Thoracic aorta (tissue), 2 donors: ENCODE results near the gene SLC13A3. TPM values are rescaled to one million over a fixed set of nuclear protein-coding genes. Genes with fewer than 3 reads are reported as not detected.

Experiments
- ATAC-seq: fragments of 150-250 bp; one replicate; pipeline ENCODE4 v1.8.0; 2017; ENCODE audit warnings: low read depth; ENCODE audit not compliant: insufficient number of reproducible peaks, low FRiP score
- DNase-seq: peaks from one replicate; pipeline ENCODE4 v3.0.0-alpha.2; 2020; ENCODE audit warnings: low spot score
- H3K27ac ChIP-seq, 2 donors: fragments of 200-600 bp; sonication (generic); 1 replicate in 1 of 2; 2 replicates in 1 of 2; pipeline ENCODE4 v1.5.1; 2016; ENCODE audit warnings: mild to moderate bottlenecking in 2 of 2, moderate library complexity in 2 of 2
- H3K27me3 ChIP-seq: fragments of 200-600 bp; sonication (generic); replicated peaks from 2 replicates; pipeline ENCODE4 v1.6.0; 2016; ENCODE audit warnings: mild to moderate bottlenecking; ENCODE audit not compliant: insufficient read depth
- H3K36me3 ChIP-seq: fragments of 200-600 bp; sonication (generic); one replicate; pipeline ENCODE4 v1.5.1; 2016
- H3K4me1 ChIP-seq, 2 donors: fragments of 200-600 bp; sonication (generic); 1 replicate in 1 of 2; 2 replicates in 1 of 2; pipeline versions ENCODE4 v1.5.1 to v1.6.0; 2016; ENCODE audit warnings: low read depth in 2 of 2, mild to moderate bottlenecking in 1 of 2; ENCODE audit not compliant: control insufficient read depth in 1 of 2
- H3K4me3 ChIP-seq: fragments of 200-600 bp; sonication (generic); 2 replicates; pipeline ENCODE4 v1.5.1; 2016; ENCODE audit warnings: mild to moderate bottlenecking
- H3K9me3 ChIP-seq: fragments of 200-600 bp; sonication (generic); 2 replicates; pipeline ENCODE4 v1.5.1; 2016
- CTCF ChIP-seq: fragments of 200-600 bp; sonication (generic); IDR thresholded peaks from one replicate; pipeline ENCODE4 v1.5.1; 2019; ENCODE audit warnings: antibody characterized with exemption
- total RNA-seq, 2 donors: library from RNA; depleted of rRNA; stranded (reverse); fragments of >200 nt; gene quantifications; one replicate each; pipeline versions ENCODE4 v1.1.0 to v1.2.3, GENCODE V29; 2016

SLC13A3 gene
- total RNA-seq, 2 donors from 2014 or later, result 3.2 to 4.9 TPM

DNA sequence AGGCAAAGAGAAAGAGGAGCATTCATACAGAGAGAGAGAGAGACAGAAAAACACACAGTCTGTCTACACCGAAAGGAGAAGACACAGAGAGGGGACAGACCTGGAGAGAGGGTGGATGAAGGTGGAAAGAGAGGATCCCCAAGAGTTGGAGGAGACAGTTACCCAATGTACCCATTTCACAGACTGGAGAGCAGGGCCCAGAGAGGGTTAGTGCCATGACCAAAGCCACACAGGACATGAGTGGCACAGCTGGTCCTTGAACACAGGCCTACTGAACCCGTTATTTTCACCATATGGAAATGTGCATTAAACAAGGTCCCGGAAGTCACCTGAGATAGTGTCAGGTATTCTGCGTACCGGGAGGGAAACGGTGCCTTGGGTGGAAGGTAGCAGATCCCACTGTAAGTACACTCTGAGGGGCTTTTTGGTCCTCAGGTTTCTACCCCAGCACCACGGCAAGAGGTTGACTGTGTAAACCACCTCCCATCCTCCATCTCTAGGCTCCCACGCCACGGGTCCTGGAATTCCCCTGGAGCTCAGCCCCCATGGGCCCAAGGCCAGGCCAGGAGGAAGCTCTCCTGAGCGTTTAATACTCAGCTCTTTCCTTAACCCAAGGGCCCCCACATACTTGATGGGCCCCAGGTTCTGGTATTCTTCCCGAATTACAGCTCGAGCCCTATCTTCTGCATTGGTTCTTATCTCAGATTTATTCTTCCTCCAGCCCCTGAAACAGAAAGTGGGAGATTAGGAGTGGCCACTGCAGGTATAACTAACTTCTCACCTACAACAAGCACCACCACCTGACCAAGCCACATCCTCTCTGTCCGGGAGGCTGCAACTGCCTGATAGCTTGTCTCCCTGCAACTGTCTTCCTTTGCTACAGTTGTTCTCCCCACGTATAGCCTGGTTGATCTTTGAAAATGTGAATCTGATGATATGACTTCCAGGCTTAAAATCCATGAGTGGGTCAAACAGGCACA, 62.4 kb downstream of the SLC13A3 start:
- H3K4me1 ChIP-seq, result no peaks in the 10 kb centered on the region
- H3K4me3 ChIP-seq, result no peak overlapping the region
- H3K9me3 ChIP-seq, result no peaks in the 10 kb centered on the region
- no peak for TF ChIP-seq CTCF
- no peaks in the 10 kb centered on the region for H3K36me3 ChIP-seq
- ATAC-seq (no peak), DNase-seq (no peak)
- H3K27me3 ChIP-seq, result no peaks in the 10 kb centered on the region
- H3K27ac ChIP-seq, result no peak overlapping the region

DNA sequence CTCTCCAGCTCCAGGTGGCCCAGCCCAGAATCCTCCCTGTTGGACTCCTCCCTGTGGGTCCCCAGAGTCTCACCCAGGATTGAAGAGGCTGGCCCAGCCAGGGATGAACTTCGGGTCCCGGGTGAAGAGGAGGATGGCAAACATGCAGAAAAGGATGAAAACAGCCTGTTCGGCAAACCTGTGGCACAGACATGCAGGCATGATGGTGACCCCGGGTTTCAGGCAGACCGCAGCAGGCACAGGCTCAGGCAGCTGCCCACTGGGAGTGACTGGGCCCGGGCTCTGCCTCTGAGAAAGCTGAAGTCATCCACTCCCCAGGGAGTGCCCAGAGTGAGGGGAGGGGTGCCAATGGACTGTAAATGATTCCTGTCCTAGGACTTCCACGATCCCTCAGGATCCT, 63.3 kb downstream of the SLC13A3 start:
- DNase-seq (no peak), ATAC-seq (no peak)
- no peaks in the 10 kb centered on the region for H3K36me3 ChIP-seq
- TF ChIP-seq CTCF, result no peak
- H3K27me3 ChIP-seq, result no peaks in the 10 kb centered on the region
- no peak overlapping the region for H3K4me3 ChIP-seq
- H3K4me1 ChIP-seq, result no peaks in the 10 kb centered on the region
- no peak overlapping the region for H3K27ac ChIP-seq
- no peaks in the 10 kb centered on the region for H3K9me3 ChIP-seq

GRCh38 chr20:46586724-46587123, 64.5 kb downstream of the SLC13A3 start:
- Histone ChIP-seq H3K27me3 (no peaks in the 10 kb centered on the region), H3K4me3 (no peak overlapping the region), H3K9me3 (no peaks in the 10 kb centered on the region), H3K4me1 (no peaks in the 10 kb centered on the region), H3K36me3 (no peaks in the 10 kb centered on the region), H3K27ac (no peak overlapping the region)
- no peak for ATAC-seq
- no peak for TF ChIP-seq CTCF
- DNase-seq, result no peak

GRCh38 chr20:46584508-46584907, 66.8 kb downstream of the SLC13A3 start:
- DNase-seq (no peak), ATAC-seq (no peak)
- no peak for TF ChIP-seq CTCF
- no peaks in the 10 kb centered on the region for H3K4me1 ChIP-seq
- no peak overlapping the region for H3K4me3 ChIP-seq
- H3K9me3 ChIP-seq, result no peaks in the 10 kb centered on the region
- no peak overlapping the region for H3K27ac ChIP-seq
- no peaks in the 10 kb centered on the region for H3K27me3 ChIP-seq
- H3K36me3 ChIP-seq, result no peaks in the 10 kb centered on the region

DNA sequence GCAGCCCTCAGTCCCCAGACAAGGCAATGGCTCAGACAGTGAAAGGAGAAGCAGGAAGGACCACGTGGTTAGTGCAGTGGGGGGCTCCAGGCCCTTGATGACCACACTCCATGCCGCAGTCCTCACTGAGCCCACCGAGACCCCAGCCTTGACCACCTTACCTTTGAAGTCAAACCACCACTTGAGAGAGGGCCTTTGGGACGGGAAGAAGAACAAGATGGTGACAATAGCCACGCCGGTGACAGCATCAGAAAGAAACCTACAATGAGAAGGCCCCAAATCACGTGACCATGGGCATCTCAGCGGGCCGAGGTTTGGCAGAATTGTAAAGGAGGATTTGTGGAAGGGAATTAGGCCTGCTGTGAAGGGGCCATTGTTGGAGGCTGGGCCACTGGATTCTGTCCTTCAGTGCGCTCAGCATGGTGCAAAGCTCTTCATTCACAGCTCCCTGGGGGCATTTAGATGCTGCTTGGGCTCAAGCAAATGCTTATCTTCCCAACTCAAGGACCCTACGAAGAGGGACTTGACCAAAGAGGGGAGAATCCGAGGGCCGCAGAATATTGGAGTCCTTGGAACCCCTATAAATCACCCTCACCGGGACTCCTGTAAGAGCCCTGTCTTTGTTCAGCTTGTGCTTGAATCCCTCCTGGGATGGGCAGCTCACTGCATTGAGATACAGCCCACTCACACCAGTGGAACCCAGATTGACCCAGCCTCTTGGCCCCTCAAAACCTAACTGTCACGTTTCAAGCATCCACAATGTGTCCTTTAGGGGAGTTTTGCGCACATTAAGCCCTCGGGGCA, 67.6 kb downstream of the SLC13A3 start:
- Histone ChIP-seq H3K27ac (no peak overlapping the region), H3K36me3 (no peaks in the 10 kb centered on the region), H3K27me3 (no peaks in the 10 kb centered on the region), H3K4me3 (no peak overlapping the region), H3K4me1 (no peaks in the 10 kb centered on the region), H3K9me3 (no peaks in the 10 kb centered on the region)
- ATAC-seq (no peak), DNase-seq (no peak)
- TF ChIP-seq CTCF, result no peak
